A549 (cell line): ENCODE results near the gene RACGAP1.
"Not testable (repeated sequence)": the region's sequence is repeated elsewhere in the genome, so short reads cannot be mapped to it uniquely, and the experiment has no call there.

Source experiments
- CTCF ChIP-seq: fragments of >200 bp; sonication (Bioruptor Twin); formaldehyde crosslinking; IDR thresholded peaks from 3 replicates; pipeline ENCODE4 v1.5.1; 2016
- EP300 ChIP-seq, 2 experiments: fragments of >200 bp; sonication (Bioruptor Twin); formaldehyde crosslinking; IDR thresholded peaks; 2 replicates in 1 of 2; 3 replicates in 1 of 2; pipeline ENCODE4 v1.6.1; 2016 to 2017
- KDM1A ChIP-seq: fragments of 200-600 bp; sonication (generic); IDR thresholded peaks from 2 replicates; pipeline ENCODE4 v1.6.1; 2016; ENCODE audit warnings: low read depth, mild to moderate bottlenecking
- POLR2A ChIP-seq: IDR thresholded peaks from 2 replicates; pipeline ENCODE4 v1.6.1; 2012; ENCODE audit warnings: mild to moderate bottlenecking, low read length
- POLR2AphosphoS2 ChIP-seq: conservative IDR thresholded peaks from 2 replicates; pipeline ENCODE4 v1.6.1; 2012; ENCODE audit warnings: low read length, improper control_type of control experiment, inconsistent platforms
- SMC3 ChIP-seq: fragments of >200 bp; sonication (Bioruptor Twin); formaldehyde crosslinking; IDR thresholded peaks from 3 replicates; pipeline ENCODE4 v1.6.1; 2018; ENCODE audit warnings: inconsistent platforms

- not testable (repeated sequence) for TF ChIP-seq KDM1A; POLR2A; CTCF; EP300 (IDR thresholded peaks at IDR 0.05); SMC3; POLR2AphosphoS2
These were observed 38.8 kb downstream of the RACGAP1 start for GRCh38 chr12:49986476-49986875.
